Caco-2 (cell line): ENCODE measurements around the gene COL8A1. TPM values are rescaled to one million over a fixed set of nuclear protein-coding genes. Genes with fewer than 3 reads are reported as not detected.
A peak's percentile ranks its signal among the peaks of the same experiment; 100 is the strongest.

Source experiments
- BruUV-seq: library from RNA; stranded (reverse); fragments of 400-500 nt; replicated peaks from 2 replicates; lab custom pipeline; 2021; lab: Mats Ljungman, UMichigan
- CTCF ChIA-PET: fragments of 300-600 bp; sonication (Branson Sonifier 250); formaldehyde crosslinking; loops from one replicate; lab custom pipeline; 2022; ENCODE audit warnings: antibody characterized with exemption; lab: Charles Lee
- POLR2A ChIA-PET: fragments of 300-600 bp; sonication (Branson Sonifier 250); formaldehyde crosslinking; loops from one replicate; lab custom pipeline; 2022; ENCODE audit warnings: antibody characterized with exemption; lab: Charles Lee
- DNase-seq, 2 experiments: peaks; one replicate each; pipeline versions ENCODE4 v3.0.0 to v3.0.0-alpha.2; 2020 to 2022
- H3K27me3 ChIP-seq: replicated peaks from 2 replicates; pipeline ENCODE4 v1.6.0; 2011; ENCODE audit warnings: low read length; ENCODE audit not compliant: control insufficient read depth, insufficient read depth
- H3K36me3 ChIP-seq: 2 replicates; pipeline ENCODE4 v1.5.1; 2011; ENCODE audit warnings: low read length; ENCODE audit not compliant: control insufficient read depth, insufficient read depth
- H3K4me1 ChIP-seq: fragments of 250-450 bp; sonication (Bioruptor Pico); 2 replicates; pipeline ENCODE4 v1.5.1; 2020; ENCODE audit warnings: mild to moderate bottlenecking
- H3K4me3 ChIP-seq: 2 replicates; pipeline ENCODE4 v1.5.1; 2011; ENCODE audit warnings: low read depth, mild to moderate bottlenecking, control low read depth, low read length
- H3K9me3 ChIP-seq: fragments of 250-450 bp; sonication (Bioruptor Pico); 2 replicates; pipeline ENCODE4 v1.5.1; 2020; ENCODE audit warnings: mild to moderate bottlenecking, moderate library complexity
- H3K27ac Mint-ChIP-seq: one replicate; pipeline ENCODE4 v1.8.0; 2022; ENCODE audit warnings: mixed read lengths; ENCODE audit not compliant: unreplicated experiment
- H3K27me3 Mint-ChIP-seq: one replicate; pipeline ENCODE4 v1.8.0; 2022; ENCODE audit warnings: mixed read lengths; ENCODE audit not compliant: insufficient read depth, unreplicated experiment
- H3K36me3 Mint-ChIP-seq: one replicate; pipeline ENCODE4 v1.8.0; 2022; ENCODE audit warnings: mild to moderate bottlenecking, mixed read lengths; ENCODE audit not compliant: insufficient read depth, unreplicated experiment
- H3K4me1 Mint-ChIP-seq: one replicate; pipeline ENCODE4 v1.8.0; 2022; ENCODE audit warnings: low read depth, mixed read lengths; ENCODE audit not compliant: unreplicated experiment
- H3K4me3 Mint-ChIP-seq: one replicate; pipeline ENCODE4 v1.8.0; 2022; ENCODE audit warnings: mild to moderate bottlenecking, moderate library complexity, mixed read lengths; ENCODE audit not compliant: unreplicated experiment
- H3K9me3 Mint-ChIP-seq: one replicate; pipeline ENCODE4 v1.8.0; 2022; ENCODE audit warnings: mixed read lengths; ENCODE audit not compliant: unreplicated experiment
- CTCF ChIP-seq, 2 experiments: fragments of 200-600 bp in 1 of 2; IDR thresholded peaks; 1 replicate in 1 of 2; 2 replicates in 1 of 2; pipeline versions ENCODE4 v1.5.1 to v1.8.0; 2011 to 2022; ENCODE audit warnings: antibody characterized with exemption in 1 of 2, control low read depth in 1 of 2, inconsistent platforms in 1 of 2, low read depth in 1 of 2, low read length in 1 of 2, mild to moderate bottlenecking in 1 of 2, moderate library complexity in 1 of 2; ENCODE audit not compliant: insufficient read depth in 1 of 2, severe bottlenecking in 1 of 2, unreplicated experiment in 1 of 2
- intact Hi-C: fragments of 100-400 bp; cut with micrococcal nuclease; formaldehyde crosslinking; loops from one replicate; pipeline ENCODE4 v1.10.0; 2022; ENCODE audit not compliant: unreplicated experiment
- total RNA-seq: library from RNA; stranded (reverse); gene quantifications from 2 replicates; pipeline ENCODE4 v1.2.3, GENCODE V29; 2022

Gene COL8A1
- total RNA-seq, 1 experiment from 2014 or later = not detected

- ChIA-PET POLR2A (no interaction called here), CTCF (interaction anchor here (0.5 to 0.6 kb wide), 2 partner anchors 60 to 138 kb away, joined by 3 read pairs; no protein-coding TSS in a partner anchor)
- no peak overlapping the region for H3K4me3 Mint-ChIP-seq
- H3K27me3 ChIP-seq = peaks cover 2% of the 10 kb centered on the region
- BruUV-seq = no TSS peak
- H3K27ac Mint-ChIP-seq = no peak overlapping the region
- no peaks in the 10 kb centered on the region for H3K9me3 ChIP-seq
- H3K4me1 Mint-ChIP-seq = peaks cover 16% of the 10 kb centered on the region
- TF ChIP-seq CTCF (IDR thresholded peaks at IDR 0.05; ENCODE audit: insufficient read depth in 1 of 2, low read depth in 1 of 2, low read length in 1 of 2, severe bottlenecking in 1 of 2, unreplicated experiment in 1 of 2) = no peak
- peaks cover 39% of the 10 kb centered on the region for H3K27me3 Mint-ChIP-seq
- no peak for DNase-seq
- H3K36me3 ChIP-seq = no peaks in the 10 kb centered on the region
- H3K36me3 Mint-ChIP-seq = no peaks in the 10 kb centered on the region
- H3K4me1 ChIP-seq = no peaks in the 10 kb centered on the region
- H3K9me3 Mint-ChIP-seq = no peaks in the 10 kb centered on the region
- intact Hi-C loops = no loop called here
- no peak overlapping the region for H3K4me3 ChIP-seq
Observed at GRCh38 chr3:99637016-99637367, 1.4 kb upstream of the COL8A1 start.

- Mint-ChIP-seq H3K36me3 (no peaks in the 10 kb centered on the region), H3K27ac (no peak overlapping the region), H3K27me3 (peaks cover 39% of the 10 kb centered on the region), H3K4me3 (peak overlapping the region; percentile 45), H3K4me1 (peaks cover 16% of the 10 kb centered on the region), H3K9me3 (no peaks in the 10 kb centered on the region)
- intact Hi-C loops = no loop called here
- no peak for DNase-seq
- no TSS peak for BruUV-seq
- ChIA-PET POLR2A (no interaction called here), CTCF (interaction anchor here (0.6 kb wide), 1 partner anchor 59 kb away, joined by 3 read pairs; no protein-coding TSS in a partner anchor)
- no peaks in the 10 kb centered on the region for H3K36me3 ChIP-seq
- no peak overlapping the region for H3K4me3 ChIP-seq
- no peaks in the 10 kb centered on the region for H3K4me1 ChIP-seq
- TF ChIP-seq CTCF (IDR thresholded peaks at IDR 0.05; ENCODE audit: insufficient read depth in 1 of 2, low read depth in 1 of 2, low read length in 1 of 2, severe bottlenecking in 1 of 2, unreplicated experiment in 1 of 2) = no peak
- H3K9me3 ChIP-seq = no peaks in the 10 kb centered on the region
- peaks cover 2% of the 10 kb centered on the region for H3K27me3 ChIP-seq
Observed at GRCh38 chr3:99637368-99638111, 854 bp upstream of the COL8A1 start.

- H3K27me3 Mint-ChIP-seq = peaks cover 40% of the 10 kb centered on the region
- no peak overlapping the region for H3K4me3 ChIP-seq
- H3K4me3 Mint-ChIP-seq = no peak overlapping the region
Observed at GRCh38 chr3:99639579-99639978, 1.2 kb downstream of the COL8A1 start.

More at GRCh38 chr3:99639579-99639978, 1.2 kb downstream of the COL8A1 start:
- DNase-seq = no peak
- CTCF ChIA-PET = no interaction called here
- Histone ChIP-seq H3K9me3 (no peaks in the 10 kb centered on the region), H3K27me3 (peaks cover 2% of the 10 kb centered on the region), H3K36me3 (no peaks in the 10 kb centered on the region), H3K4me1 (no peaks in the 10 kb centered on the region)
- Mint-ChIP-seq H3K27ac (no peak overlapping the region), H3K9me3 (no peaks in the 10 kb centered on the region), H3K4me1 (peaks cover 16% of the 10 kb centered on the region), H3K36me3 (no peaks in the 10 kb centered on the region)
- BruUV-seq = no TSS peak
- TF ChIP-seq CTCF (IDR thresholded peaks at IDR 0.05; ENCODE audit: insufficient read depth in 1 of 2, low read depth in 1 of 2, low read length in 1 of 2, severe bottlenecking in 1 of 2, unreplicated experiment in 1 of 2) = no peak
- POLR2A ChIA-PET = no interaction called here
- intact Hi-C loops = no loop called here
